B cell (primary cell): ENCODE results near the gene WHAMM. TPM values are rescaled to one million over a fixed set of nuclear protein-coding genes. Genes with fewer than 3 reads are reported as not detected.

Source experiments
- ATAC-seq: fragments of 200-7000 bp; cut with Tn5 transposase; one replicate; pipeline ENCODE4 v1.10.0; 2021; ENCODE audit warnings: low read depth, mild to moderate bottlenecking, moderate number of reproducible peaks, moderate library complexity
- CTCF ChIA-PET: fragments of 350-600 bp; sonication (Branson Sonifier 250); formaldehyde crosslinking; loops from one replicate; lab custom pipeline; 2021; ENCODE audit warnings: antibody characterized with exemption, inconsistent platforms; lab: Charles Lee
- POLR2A ChIA-PET: fragments of 350-600 bp; sonication (Branson Sonifier 250); formaldehyde crosslinking; loops from one replicate; lab custom pipeline; 2021; ENCODE audit warnings: antibody characterized with exemption; lab: Charles Lee
- DNase-seq: peaks from one replicate; pipeline ENCODE4 v3.0.0; 2013
- H2AFZ ChIP-seq: 2 replicates; pipeline ENCODE4 v1.6.1; 2012; ENCODE audit warnings: mild to moderate bottlenecking, low read depth, low read length; ENCODE audit not compliant: insufficient read depth, poor library complexity, severe bottlenecking
- H3K27ac ChIP-seq, 2 donors: 1 replicate in 1 of 2; 2 replicates in 1 of 2; pipeline ENCODE4 v1.5.1; 2012 to 2013; ENCODE audit warnings: low read length in 2 of 2, mild to moderate bottlenecking in 2 of 2, moderate library complexity in 1 of 2
- H3K27me3 ChIP-seq, 4 experiments: fragments of 200-600 bp in 1 of 4; sonication (generic) in 1 of 4; replicated peaks in 1 of 4; 1 replicate in 2 of 4; 2 replicates in 2 of 4; pipeline versions ENCODE4 v1.6.1 to v1.7.0; 2013 to 2016; ENCODE audit warnings: low read length in 3 of 4, mild to moderate bottlenecking in 2 of 4, mixed read lengths in 1 of 4, moderate library complexity in 1 of 4; ENCODE audit not compliant: insufficient read depth in 4 of 4, control insufficient read depth in 3 of 4; ENCODE audit errors: control extremely low read depth in 1 of 4
- H3K36me3 ChIP-seq, 2 experiments: replicated peaks in 1 of 2; 1 replicate in 1 of 2; 2 replicates in 1 of 2; pipeline versions ENCODE4 v1.6.1 to v1.7.1; 2013; ENCODE audit warnings: low read length in 1 of 2; ENCODE audit not compliant: insufficient read depth in 2 of 2, control insufficient read depth in 1 of 2; ENCODE audit errors: control extremely low read depth in 1 of 2, extremely low read depth in 1 of 2
- H3K4me1 ChIP-seq, 2 donors: fragments of 200-600 bp in 1 of 2; sonication (generic) in 1 of 2; 1 replicate in 1 of 2; 2 replicates in 1 of 2; pipeline versions ENCODE4 v1.5.1 to v1.6.1; 2013 to 2017; ENCODE audit warnings: low read length in 2 of 2; ENCODE audit not compliant: control insufficient read depth in 2 of 2, insufficient read depth in 2 of 2
- H3K4me2 ChIP-seq: replicated peaks from 2 replicates; pipeline ENCODE3; 2012; ENCODE audit warnings: mild to moderate bottlenecking, low read depth, low read length; ENCODE audit not compliant: poor library complexity, severe bottlenecking
- H3K4me3 ChIP-seq, 5 experiments: fragments of 200-600 bp in 1 of 5; sonication (generic) in 1 of 5; 1 replicate in 3 of 5; 2 replicates in 2 of 5; pipeline versions ENCODE4 v1.5.1 to v1.7.0; 2011 to 2016; ENCODE audit warnings: low read length in 4 of 5, mild to moderate bottlenecking in 4 of 5, low read depth in 2 of 5, control low read depth in 1 of 5, moderate library complexity in 1 of 5; ENCODE audit not compliant: insufficient read depth in 1 of 5; ENCODE audit errors: control extremely low read depth in 1 of 5, extremely low read depth in 1 of 5
- H3K79me2 ChIP-seq: fragments of 200-600 bp; sonication (generic); one replicate; pipeline ENCODE4 v1.6.0; 2016; ENCODE audit warnings: low read length; ENCODE audit not compliant: control insufficient read depth, insufficient read depth
- H3K9ac ChIP-seq: fragments of 200-600 bp; sonication (generic); 2 replicates; pipeline ENCODE4 v1.6.1; 2017; ENCODE audit warnings: mild to moderate bottlenecking, low read length, moderate library complexity
- H3K9me3 ChIP-seq, 3 donors: one replicate each; pipeline versions ENCODE4 v1.6.1 to v1.7.1; 2013; ENCODE audit warnings: low read length in 2 of 3; ENCODE audit not compliant: control insufficient read depth in 2 of 3, insufficient read depth in 1 of 3; ENCODE audit errors: control extremely low read depth in 1 of 3
- H4K20me1 ChIP-seq: 2 replicates; pipeline ENCODE4 v1.6.0; 2012; ENCODE audit warnings: mild to moderate bottlenecking, low read length; ENCODE audit not compliant: insufficient read depth, control insufficient read depth, poor library complexity, severe bottlenecking
- H3K27ac Mint-ChIP-seq: one replicate; pipeline ENCODE4 v1.8.0; 2021; ENCODE audit warnings: mixed read lengths
- H3K27me3 Mint-ChIP-seq: one replicate; pipeline ENCODE4 v1.8.0; 2021; ENCODE audit warnings: mixed read lengths
- H3K4me1 Mint-ChIP-seq: one replicate; pipeline ENCODE4 v1.8.0; 2021; ENCODE audit warnings: mixed read lengths
- H3K4me3 Mint-ChIP-seq: one replicate; pipeline ENCODE4 v1.8.0; 2021; ENCODE audit warnings: mixed read lengths
- H3K9me3 Mint-ChIP-seq: one replicate; pipeline ENCODE4 v1.8.0; 2022; ENCODE audit warnings: mixed read lengths; ENCODE audit not compliant: insufficient read depth
- CTCF ChIP-seq: fragments of 200-600 bp; IDR thresholded peaks from one replicate; pipeline ENCODE4 v1.8.0; 2022; ENCODE audit warnings: antibody characterized with exemption, mild to moderate bottlenecking
- EZH2 ChIP-seq: IDR thresholded peaks from 2 replicates; pipeline ENCODE4 v1.6.1; 2012; ENCODE audit warnings: borderline replicate concordance, low read depth, mild to moderate bottlenecking, moderate library complexity, low read length; ENCODE audit not compliant: insufficient read depth, poor library complexity, severe bottlenecking
- WGBS: methylation state at CpG from one replicate; pipeline ENCODE4 v1.1.5; 2013; ENCODE audit warnings: missing lambda C conversion rate; ENCODE audit not compliant: insufficient coverage; 5-methylcytosine and 5-hydroxymethylcytosine counted together
- intact Hi-C: fragments of 100-400 bp; cut with micrococcal nuclease; formaldehyde crosslinking; loops from one replicate; pipeline ENCODE4 v1.10.0; 2022
- polyA plus RNA-seq: library from polyadenylated mRNA; depleted of rRNA; stranded (reverse); fragments of >200 nt; gene quantifications from 2 replicates; pipeline ENCODE4 v1.2.3, GENCODE V29; 2012
- total RNA-seq, 2 donors: library from RNA; stranded (reverse); fragments of 120-200 nt in 1 of 2; gene quantifications; 1 replicate in 1 of 2; 2 replicates in 1 of 2; pipeline versions ENCODE4 v1.2.3 to v1.2.4, GENCODE V29; 2013 to 2022

WHAMM gene
- total and polyA plus RNA-seq, 2 donors (not counting 1 experiment from before 2014, with no cell fraction given): 18.3 to 31.3 TPM

- WGBS: 61% methylated on average over 5 of the region's 7 CpGs
- ATAC-seq: no peak
- H3K4me2 ChIP-seq: peak overlapping the region; percentile 76
- Mint-ChIP-seq H3K27ac (peak overlapping the region; percentile 97), H3K27me3 (no peaks in the 10 kb centered on the region), H3K9me3 (no peaks in the 10 kb centered on the region), H3K4me3 (peak overlapping the region; percentile 88), H3K4me1 (peaks cover 39% of the 10 kb centered on the region)
- CTCF ChIA-PET: interaction anchor here (1.4 to 1.6 kb wide), 5 partner anchors 13 to 166 kb away, joined by 3 to 9 read pairs (median 5); partner anchors contain the start of genes C15orf40 and RAMAC
- H3K36me3 ChIP-seq: no peaks in the 10 kb centered on the region
- DNase-seq: no peak
- POLR2A ChIA-PET: interaction anchor here (1.7 kb wide), 1 partner anchor 165 kb away, joined by 5 read pairs; the partner anchor contains the start of gene C15orf40
- H3K4me3 ChIP-seq: no peak overlapping the region
- no peaks in the 10 kb centered on the region for H3K9me3 ChIP-seq
- TF ChIP-seq CTCF (no peak), EZH2 (no peak)
- H4K20me1 ChIP-seq: no peaks in the 10 kb centered on the region
- H3K27me3 ChIP-seq: no peaks in the 10 kb centered on the region
- peak overlapping the region; percentile 58 for H2AFZ ChIP-seq
- H3K4me1 ChIP-seq: peaks cover 16 to 24% of the 10 kb centered on the region in 2 donors
- H3K79me2 ChIP-seq: no peaks in the 10 kb centered on the region
- H3K9ac ChIP-seq: no peak overlapping the region
- intact Hi-C loops: loop anchor here (2.0 kb wide), 3 partner anchors 141 to 305 kb away; partner anchors contain the start of genes BTBD1, RAMAC and RPS17
- peak overlapping the region in 1 of 2 donors; percentile 79 for H3K27ac ChIP-seq
These were observed 36.3 kb downstream of the WHAMM start for GRCh38 chr15:82845686-82846085.

- Mint-ChIP-seq H3K9me3 (no peaks in the 10 kb centered on the region), H3K4me1 (peaks cover 39% of the 10 kb centered on the region), H3K4me3 (no peak overlapping the region), H3K27ac (peak overlapping the region; percentile 38), H3K27me3 (no peaks in the 10 kb centered on the region)
- H3K9ac ChIP-seq: no peak overlapping the region
- H2AFZ ChIP-seq: no peak overlapping the region
- H3K4me2 ChIP-seq: no peak overlapping the region
- no peaks in the 10 kb centered on the region for H3K79me2 ChIP-seq
- no peak for DNase-seq
- no peak for TF ChIP-seq CTCF
- no peak for TF ChIP-seq EZH2
- CTCF ChIA-PET: interaction anchor here (1.0 kb wide), 1 partner anchor 154 kb away, joined by 5 read pairs; no protein-coding TSS in a partner anchor
- H3K27me3 ChIP-seq: no peaks in the 10 kb centered on the region
- H3K9me3 ChIP-seq: no peaks in the 10 kb centered on the region
- H3K36me3 ChIP-seq: no peaks in the 10 kb centered on the region
- ATAC-seq: no peak
- POLR2A ChIA-PET: interaction anchor here (0.7 kb wide), 1 partner anchor 10 kb away, joined by 3 read pairs; no protein-coding TSS in a partner anchor
- no peak overlapping the region for H3K4me3 ChIP-seq
- peaks cover 16 to 24% of the 10 kb centered on the region in 2 donors for H3K4me1 ChIP-seq
- no peak overlapping the region for H3K27ac ChIP-seq
- intact Hi-C loops: no loop called here
- H4K20me1 ChIP-seq: no peaks in the 10 kb centered on the region
- WGBS: 100% methylated on average over 1 of the region's 4 CpGs
These were observed 37.2 kb downstream of the WHAMM start for GRCh38 chr15:82846621-82847020.
